Measurements from ENCODE around the gene DOCK10.
A peak's percentile ranks its signal among the peaks of the same experiment; 100 is the strongest.

Gene DOCK10

GRCh38 chr2:225009768-225010167, 32.5 kb downstream of the DOCK10 start:
- no peak for DNase-seq

GRCh38 chr2:225008935-225009334, 33.3 kb downstream of the DOCK10 start:
- no peak for DNase-seq

GRCh38 chr2:225008179-225008856, 34.0 kb downstream of the DOCK10 start:
- no peak for DNase-seq

GRCh38 chr2:225006730-225007129, 35.5 kb downstream of the DOCK10 start:
- no peak for DNase-seq

GRCh38 chr2:225004597-225004996, 37.7 kb downstream of the DOCK10 start:
- no peak for DNase-seq

- DNase-seq, result peak; percentile 61
These were observed 39.6 kb downstream of the DOCK10 start for GRCh38 chr2:225002656-225003045.

GRCh38 chr2:225002039-225002655, 40.1 kb downstream of the DOCK10 start:
- peak; percentile 58 for DNase-seq

GRCh38 chr2:224999754-225000153, 42.5 kb downstream of the DOCK10 start:
- no peak for DNase-seq

GRCh38 chr2:224999321-224999720, 42.9 kb downstream of the DOCK10 start:
- DNase-seq, result no peak

- DNase-seq, result no peak
These were observed 44.5 kb downstream of the DOCK10 start for GRCh38 chr2:224997802-224998201.

- no peak for DNase-seq
These were observed 46.8 kb downstream of the DOCK10 start for GRCh38 chr2:224995419-224995818.

- DNase-seq, result no peak
These were observed 47.9 kb downstream of the DOCK10 start for GRCh38 chr2:224994242-224994823.

- no peak for DNase-seq
These were observed 51.6 kb downstream of the DOCK10 start for GRCh38 chr2:224990710-224991109.

- no peak for DNase-seq
These were observed 54.5 kb downstream of the DOCK10 start for GRCh38 chr2:224987733-224988132.

- DNase-seq, result no peak
These were observed 55.8 kb downstream of the DOCK10 start for GRCh38 chr2:224986477-224986876.

- DNase-seq, result no peak
These were observed 57.6 kb downstream of the DOCK10 start for GRCh38 chr2:224984637-224985036.

- DNase-seq, result peak; percentile 59
These were observed 58.3 kb downstream of the DOCK10 start for GRCh38 chr2:224983712-224984554.

GRCh38 chr2:224982910-224983711, 59.2 kb downstream of the DOCK10 start:
- peak; percentile 48 for DNase-seq

- peak; percentile 53 for DNase-seq
These were observed 60.0 kb downstream of the DOCK10 start for GRCh38 chr2:224982226-224982625.

GRCh38 chr2:224976629-224977525, 65.4 kb downstream of the DOCK10 start:
- DNase-seq, result no peak

- DNase-seq, result no peak
These were observed 66.5 kb downstream of the DOCK10 start for GRCh38 chr2:224975761-224976160.

Measured in DMS153 (cell line).